K562 (cell line): ENCODE results near the gene TK1. TPM values are rescaled to one million over a fixed set of nuclear protein-coding genes. Genes with fewer than 3 reads are reported as not detected.
A peak's percentile ranks its signal among the peaks of the same experiment; 100 is the strongest.

ENCODE experiments used
- AFF4 ChIP-seq: sonication (generic); formaldehyde crosslinking; IDR thresholded peaks from 2 replicates; pipeline ENCODE4 v1.8.0; 2023; ENCODE audit warnings: mild to moderate bottlenecking, missing genetic modification reagents
- DACH1 ChIP-seq: fragments of 450-650 bp; IDR thresholded peaks from 2 replicates; pipeline ENCODE4 v1.6.1; 2018; ENCODE audit not compliant: partially characterized antibody
- FOXA3 ChIP-seq, 2 experiments: fragments of 450-650 bp in 1 of 2; sonication (generic) in 1 of 2; formaldehyde crosslinking; IDR thresholded peaks in 1 of 2; conservative IDR thresholded peaks in 1 of 2; 2 replicates each; pipeline versions ENCODE4 v1.4.0 to v1.8.0; 2020 to 2022; ENCODE audit warnings: mild to moderate bottlenecking in 2 of 2, missing genetic modification reagents in 1 of 2
- GTF2E2 ChIP-seq: fragments of 200-800 bp; sonication (Bioruptor generic); IDR thresholded peaks from 2 replicates; pipeline ENCODE4 v1.6.1; 2016; ENCODE audit warnings: missing genetic modification characterization, missing compliant biosample characterization
- HDAC6 ChIP-seq: IDR thresholded peaks from 2 replicates; pipeline ENCODE4 v1.6.1; 2012; ENCODE audit warnings: low read depth, mild to moderate bottlenecking, control low read depth, inconsistent platforms, low read length, moderate library complexity
- HOMEZ ChIP-seq: fragments of 250-450 bp; sonication (Bioruptor Pico); IDR thresholded peaks from 2 replicates; pipeline ENCODE4 v1.4.0; 2020; ENCODE audit warnings: mild to moderate bottlenecking, moderate library complexity
- JUND ChIP-seq, 2 experiments: IDR thresholded peaks; 2 replicates in 1 of 2; 3 replicates in 1 of 2; pipeline ENCODE4 v1.6.1; 2011; ENCODE audit warnings: borderline replicate concordance in 2 of 2, low read depth in 2 of 2, low read length in 2 of 2, improper control_type of control experiment in 1 of 2, missing biosample characterization in 1 of 2, missing genetic modification characterization in 1 of 2, missing genetic modification reagents in 1 of 2
- KAT2B ChIP-seq: IDR thresholded peaks from one replicate; pipeline ENCODE4 v1.6.1; 2012; ENCODE audit warnings: low read depth, mild to moderate bottlenecking, control low read depth, inconsistent platforms, low read length, moderate library complexity
- KLF10 ChIP-seq: fragments of 250-450 bp; sonication (Bioruptor Pico); IDR thresholded peaks from 2 replicates; pipeline ENCODE4 v1.6.1; 2021; ENCODE audit warnings: matching md5 sums
- MTA1 ChIP-seq: fragments of 450-650 bp; IDR thresholded peaks from 2 replicates; pipeline ENCODE4 v1.6.1; 2017; ENCODE audit warnings: borderline replicate concordance
- NBN ChIP-seq: fragments of 450-650 bp; IDR thresholded peaks from 2 replicates; pipeline ENCODE4 v1.6.1; 2016; ENCODE audit warnings: low read depth, mild to moderate bottlenecking
- POU5F1 ChIP-seq: fragments of 150-350 bp; IDR thresholded peaks from 2 replicates; pipeline ENCODE4 v1.6.1; 2014; ENCODE audit warnings: borderline replicate concordance, low read length, low read depth, mild to moderate bottlenecking; ENCODE audit not compliant: partially characterized antibody
- TAF1 ChIP-seq: IDR thresholded peaks from 2 replicates; pipeline ENCODE4 v1.6.1; 2011; ENCODE audit warnings: mild to moderate bottlenecking, low read length, moderate library complexity; ENCODE audit not compliant: insufficient read depth, control insufficient read depth, severe bottlenecking; ENCODE audit errors: extremely low read depth
- THRA ChIP-seq: fragments of 450-650 bp; IDR thresholded peaks from 2 replicates; pipeline ENCODE4 v1.6.1; 2017; ENCODE audit warnings: mild to moderate bottlenecking, moderate library complexity
- YY1 ChIP-seq, 3 experiments: IDR thresholded peaks; 2 replicates each; pipeline ENCODE4 v1.6.1; 2011; ENCODE audit warnings: low read length in 2 of 3, mild to moderate bottlenecking in 2 of 3, moderate library complexity in 2 of 3, borderline replicate concordance in 1 of 3, control low read depth in 1 of 3, low read depth in 1 of 3; ENCODE audit not compliant: insufficient read depth in 3 of 3, insufficient replicate concordance in 2 of 3, control insufficient read depth in 1 of 3, insufficient read length in 1 of 3; ENCODE audit errors: extremely low read depth in 1 of 3
- ZNF253 ChIP-seq: fragments of 250-450 bp; sonication (Bioruptor Pico); conservative IDR thresholded peaks from 2 replicates; pipeline ENCODE4 v1.6.1; 2021; ENCODE audit warnings: mild to moderate bottlenecking
- polyA plus RNA-seq, 8 experiments: library from polyadenylated mRNA; depleted of rRNA in 4 of 8; stranded (reverse) in 5 of 8; unstranded in 3 of 8; fragments of >200 nt; fragmentation: Nextera tagmentation in 2 of 8; fragmentation: Illumina TruSeq in 1 of 8; extraction: Ambion mirVana in 2 of 8; extraction: Trizol in 1 of 8; gene quantifications; 2 replicates each; pipeline versions ENCODE4 v1.2.1 to v1.2.3, GENCODE V29; 2011 to 2014; ENCODE audit warnings: inconsistent platforms in 1 of 8, missing spikeins in 1 of 8
- total RNA-seq, 7 experiments: library from RNA; depleted of rRNA in 6 of 7; stranded (reverse); fragments of >200 nt in 6 of 7; fragmentation: Illumina TruSeq in 2 of 7; extraction: Trizol in 2 of 7; gene quantifications; 2 replicates each; pipeline versions ENCODE4 v1.2.1 to v1.2.3, GENCODE V29; 2011 to 2021; ENCODE audit warnings: low replicate concordance in 1 of 7

Gene TK1
- total and polyA plus RNA-seq, 9 of the 15 experiments (the other 6 are each of a cell fraction or from before 2014, with no cell fraction given), result 8.4 to 280 (median 103) TPM

GRCh38 chr17:78128551-78129350, 58.1 kb downstream of the TK1 start, which contains the start of gene TMC6 (continued):
- TF ChIP-seq KAT2B (no peak), HOMEZ (peak; percentile 17; the same call in 1 of the 2 replicates), GTF2E2 (no peak), THRA (no peak), JUND (IDR thresholded peaks at IDR 0.05; ENCODE audit: borderline replicate concordance, low read depth, low read length) (peak; percentile 84), JUND (tag; IDR thresholded peaks at IDR 0.05; ENCODE audit: borderline replicate concordance, low read depth, low read length) (peak; percentile 69; the same call in 1 of the 3 replicates), KLF10 (CRISPR knock-in tag) (no peak), TAF1 (peak; percentile 79), POU5F1 (no peak), FOXA3 (CRISPR knock-in tag; conservative IDR thresholded peaks at IDR 0.05 in 1 of 2, IDR thresholded peaks at IDR 0.05 in 1 of 2) (peak; percentile 59 to 86; a peak in 3 of 4 replicates), DACH1 (peak; percentile 57), HDAC6 (no peak), NBN (peak; percentile 82), ZNF253 (CRISPR knock-in tag) (no peak), YY1 (IDR thresholded peaks at IDR 0.05; ENCODE audit: borderline replicate concordance in 1 of 3, control insufficient read depth in 1 of 3, extremely low read depth in 1 of 3, insufficient read depth in 3 of 3, insufficient read length in 1 of 3, insufficient replicate concordance in 2 of 3, low read depth in 1 of 3, low read length in 2 of 3) (peak in 1 of 3 experiments; percentile 16), MTA1 (peak; percentile 82), AFF4 (CRISPR knock-in tag) (peak; percentile 30; the same call in 1 of the 2 replicates)
